OCI-LY3 (cell line): Measurements from ENCODE around the gene PIK3R6.

Experiments used
- CTCF ChIP-seq: fragments of 200-600, 300-600 bp; sonication (generic); IDR thresholded peaks from 2 replicates; pipeline ENCODE4 v1.5.1; 2014; ENCODE audit warnings: antibody characterized with exemption, low read length, low read depth
- EZH2phosphoT487 ChIP-seq: fragments of 200-600 bp; shearing (Covaris generic); IDR thresholded peaks from 2 replicates; pipeline ENCODE4 v1.6.1; 2018; ENCODE audit warnings: antibody characterized with exemption, mixed run types, low read depth

GRCh38 chr17:8828517-8828875, 39.0 kb downstream of the PIK3R6 start:
- TF ChIP-seq CTCF (no peak), EZH2phosphoT487 (no peak)
